GM18909 (cell line): ENCODE data around the gene MICALL2.

ENCODE experiments used
- ATAC-seq: cut with Tn5 transposase; IDR thresholded peaks from one replicate; pipeline ENCODE4 v1.9.1; 2021; ENCODE audit warnings: mild to moderate bottlenecking; ENCODE audit not compliant: unreplicated experiment, poor library complexity

MICALL2 gene

GRCh38 chr7:1421946-1422345, 37.3 kb downstream of the MICALL2 start:
- ATAC-seq = no peak

GRCh38 chr7:1421020-1421790, 38.1 kb downstream of the MICALL2 start:
- ATAC-seq = no peak

- no peak for ATAC-seq
These were observed 39.6 kb downstream of the MICALL2 start for GRCh38 chr7:1419688-1420087.

GRCh38 chr7:1419310-1419634, 40.0 kb downstream of the MICALL2 start:
- ATAC-seq = no peak

- ATAC-seq = no peak
These were observed 40.6 kb downstream of the MICALL2 start for GRCh38 chr7:1418505-1419309.

- ATAC-seq = no peak
These were observed 43.8 kb downstream of the MICALL2 start for GRCh38 chr7:1415389-1415990.

GRCh38 chr7:1413936-1414639, 45.2 kb downstream of the MICALL2 start:
- ATAC-seq = no peak

GRCh38 chr7:1412322-1413261, 46.7 kb downstream of the MICALL2 start:
- peak; percentile 68 for ATAC-seq

GRCh38 chr7:1411414-1411813, 47.9 kb downstream of the MICALL2 start:
- no peak for ATAC-seq

- no peak for ATAC-seq
These were observed 48.3 kb downstream of the MICALL2 start for GRCh38 chr7:1410992-1411391.

- ATAC-seq = no peak
These were observed 49.7 kb downstream of the MICALL2 start for GRCh38 chr7:1409555-1409954.

GRCh38 chr7:1408466-1408865, 50.8 kb downstream of the MICALL2 start:
- ATAC-seq = no peak

GRCh38 chr7:1407892-1408291, 51.4 kb downstream of the MICALL2 start:
- ATAC-seq = no peak

- no peak for ATAC-seq
These were observed 54.2 kb downstream of the MICALL2 start for GRCh38 chr7:1404898-1405548.

- ATAC-seq = no peak
These were observed 54.8 kb downstream of the MICALL2 start for GRCh38 chr7:1404460-1404809.

GRCh38 chr7:1403638-1404459, 55.4 kb downstream of the MICALL2 start:
- ATAC-seq = no peak

GRCh38 chr7:1402791-1403637, 56.3 kb downstream of the MICALL2 start:
- ATAC-seq = no peak
